Mammary epithelial cell (primary cell): ENCODE measurements around the gene MYDGF.

Source experiments
- EZH2 ChIP-seq: IDR thresholded peaks from 2 replicates; pipeline ENCODE4 v1.6.1; 2012; ENCODE audit warnings: low read length, inconsistent platforms, borderline replicate concordance
- TF ChIP-seq, protein P1 (sequence below), 2 donors: IDR thresholded peaks in 1 of 2; conservative IDR thresholded peaks in 1 of 2; 2 replicates each; pipeline ENCODE4 v1.5.1; 2011 to 2012; ENCODE audit warnings: inconsistent platforms in 2 of 2, low read length in 2 of 2, mild to moderate bottlenecking in 2 of 2, control low read depth in 1 of 2, low read depth in 1 of 2; ENCODE audit not compliant: insufficient read depth in 1 of 2; ENCODE audit errors: extremely low read depth in 1 of 2

DNA sequence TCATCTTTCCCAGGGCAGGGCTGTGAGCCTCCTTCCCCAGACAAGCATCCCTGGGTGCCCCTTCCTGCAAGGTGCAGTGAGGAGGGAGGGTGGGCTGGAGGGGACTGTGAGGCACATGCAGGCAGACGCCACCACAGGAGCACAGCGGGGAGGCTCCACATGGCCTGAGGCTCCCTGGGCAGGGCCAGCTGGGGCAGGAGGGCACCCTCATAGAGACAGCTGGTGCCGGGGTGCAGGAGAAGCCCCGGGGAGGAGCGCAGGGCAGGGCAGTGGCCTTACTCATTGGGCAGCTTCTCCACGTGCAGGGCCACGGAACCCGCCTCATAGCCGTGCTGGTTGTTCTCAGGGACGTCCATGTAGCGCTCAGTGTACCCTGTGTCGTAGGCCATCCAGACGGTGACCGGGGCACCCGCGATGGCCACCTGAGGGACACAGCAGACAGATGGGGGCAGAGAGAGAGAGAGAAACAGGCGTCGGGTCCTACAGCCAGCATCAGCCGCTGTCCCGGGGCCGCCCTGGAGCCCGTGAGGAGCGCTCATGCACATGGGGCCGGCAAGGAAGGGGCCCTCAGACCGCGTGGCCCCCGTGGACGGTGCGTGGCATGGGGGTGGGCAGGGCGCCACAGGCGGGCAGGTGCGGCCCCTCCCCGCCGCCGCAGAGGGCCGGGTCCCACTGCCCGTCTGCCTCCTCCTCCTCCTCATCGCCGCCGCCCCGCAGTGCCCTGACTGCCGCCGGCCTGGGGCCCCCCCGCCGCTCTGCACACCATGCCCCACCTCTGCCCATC is 12.5 kb upstream of the MYDGF start:
- TF ChIP-seq, protein P1, sequence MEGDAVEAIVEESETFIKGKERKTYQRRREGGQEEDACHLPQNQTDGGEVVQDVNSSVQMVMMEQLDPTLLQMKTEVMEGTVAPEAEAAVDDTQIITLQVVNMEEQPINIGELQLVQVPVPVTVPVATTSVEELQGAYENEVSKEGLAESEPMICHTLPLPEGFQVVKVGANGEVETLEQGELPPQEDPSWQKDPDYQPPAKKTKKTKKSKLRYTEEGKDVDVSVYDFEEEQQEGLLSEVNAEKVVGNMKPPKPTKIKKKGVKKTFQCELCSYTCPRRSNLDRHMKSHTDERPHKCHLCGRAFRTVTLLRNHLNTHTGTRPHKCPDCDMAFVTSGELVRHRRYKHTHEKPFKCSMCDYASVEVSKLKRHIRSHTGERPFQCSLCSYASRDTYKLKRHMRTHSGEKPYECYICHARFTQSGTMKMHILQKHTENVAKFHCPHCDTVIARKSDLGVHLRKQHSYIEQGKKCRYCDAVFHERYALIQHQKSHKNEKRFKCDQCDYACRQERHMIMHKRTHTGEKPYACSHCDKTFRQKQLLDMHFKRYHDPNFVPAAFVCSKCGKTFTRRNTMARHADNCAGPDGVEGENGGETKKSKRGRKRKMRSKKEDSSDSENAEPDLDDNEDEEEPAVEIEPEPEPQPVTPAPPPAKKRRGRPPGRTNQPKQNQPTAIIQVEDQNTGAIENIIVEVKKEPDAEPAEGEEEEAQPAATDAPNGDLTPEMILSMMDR (conservative IDR thresholded peaks at IDR 0.05 in 1 of 2, IDR thresholded peaks at IDR 0.05 in 1 of 2; ENCODE audit: extremely low read depth in 1 of 2, insufficient read depth in 1 of 2, low read depth in 1 of 2, low read length in 2 of 2) = no peak
- TF ChIP-seq EZH2 = no peak
